Osteocyte (in vitro differentiated cells): ENCODE measurements around the gene MICB. TPM values are rescaled to one million over a fixed set of nuclear protein-coding genes. Genes with fewer than 3 reads are reported as not detected.
A peak's percentile ranks its signal among the peaks of the same experiment; 100 is the strongest.

ENCODE experiments used
- DNase-seq: peaks from one replicate; pipeline ENCODE4 v3.0.0; 2021; ENCODE audit warnings: mixed read lengths; ENCODE audit not compliant: unreplicated experiment; ENCODE audit errors: extremely low spot score
- H3K27ac Mint-ChIP-seq: one replicate; pipeline ENCODE4 v1.8.0; 2021; ENCODE audit warnings: mild to moderate bottlenecking, mixed read lengths; ENCODE audit not compliant: unreplicated experiment
- H3K27me3 Mint-ChIP-seq: one replicate; pipeline ENCODE4 v1.8.0; 2021; ENCODE audit warnings: mixed read lengths; ENCODE audit not compliant: unreplicated experiment
- H3K36me3 Mint-ChIP-seq: one replicate; pipeline ENCODE4 v1.8.0; 2021; ENCODE audit warnings: mixed read lengths; ENCODE audit not compliant: unreplicated experiment
- H3K4me1 Mint-ChIP-seq: one replicate; pipeline ENCODE4 v1.8.0; 2021; ENCODE audit warnings: mixed read lengths; ENCODE audit not compliant: unreplicated experiment
- H3K4me3 Mint-ChIP-seq: one replicate; pipeline ENCODE4 v1.8.0; 2021; ENCODE audit warnings: mild to moderate bottlenecking, moderate library complexity, mixed read lengths; ENCODE audit not compliant: unreplicated experiment
- H3K9me3 Mint-ChIP-seq: one replicate; pipeline ENCODE4 v1.8.0; 2021; ENCODE audit warnings: mixed read lengths; ENCODE audit not compliant: unreplicated experiment
- total RNA-seq: library from RNA; stranded (reverse); gene quantifications from 2 replicates; pipeline ENCODE4 v1.2.1, GENCODE V29; 2021
- TF ChIP-seq, protein P1 (sequence below): fragments of 200-600 bp; sonication (generic); IDR thresholded peaks from 2 replicates; pipeline ENCODE4 v1.5.0; 2021; ENCODE audit warnings: antibody characterized with exemption, mild to moderate bottlenecking, moderate library complexity

Gene MICB
- total RNA-seq, 1 donor from 2014 or later = 12.1 TPM

GRCh38 chr6:31558318-31558625 is 60.3 kb downstream of the MICB start:
- Mint-ChIP-seq H3K36me3 (peaks cover 36% of the 10 kb centered on the region), H3K4me1 (peaks cover 25% of the 10 kb centered on the region), H3K4me3 (no peak overlapping the region), H3K27me3 (no peaks in the 10 kb centered on the region), H3K27ac (no peak overlapping the region), H3K9me3 (no peaks in the 10 kb centered on the region)
- TF ChIP-seq, protein P1, sequence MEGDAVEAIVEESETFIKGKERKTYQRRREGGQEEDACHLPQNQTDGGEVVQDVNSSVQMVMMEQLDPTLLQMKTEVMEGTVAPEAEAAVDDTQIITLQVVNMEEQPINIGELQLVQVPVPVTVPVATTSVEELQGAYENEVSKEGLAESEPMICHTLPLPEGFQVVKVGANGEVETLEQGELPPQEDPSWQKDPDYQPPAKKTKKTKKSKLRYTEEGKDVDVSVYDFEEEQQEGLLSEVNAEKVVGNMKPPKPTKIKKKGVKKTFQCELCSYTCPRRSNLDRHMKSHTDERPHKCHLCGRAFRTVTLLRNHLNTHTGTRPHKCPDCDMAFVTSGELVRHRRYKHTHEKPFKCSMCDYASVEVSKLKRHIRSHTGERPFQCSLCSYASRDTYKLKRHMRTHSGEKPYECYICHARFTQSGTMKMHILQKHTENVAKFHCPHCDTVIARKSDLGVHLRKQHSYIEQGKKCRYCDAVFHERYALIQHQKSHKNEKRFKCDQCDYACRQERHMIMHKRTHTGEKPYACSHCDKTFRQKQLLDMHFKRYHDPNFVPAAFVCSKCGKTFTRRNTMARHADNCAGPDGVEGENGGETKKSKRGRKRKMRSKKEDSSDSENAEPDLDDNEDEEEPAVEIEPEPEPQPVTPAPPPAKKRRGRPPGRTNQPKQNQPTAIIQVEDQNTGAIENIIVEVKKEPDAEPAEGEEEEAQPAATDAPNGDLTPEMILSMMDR = no peak
- DNase-seq = no peak

- no peak for DNase-seq
- Mint-ChIP-seq H3K27me3 (no peaks in the 10 kb centered on the region), H3K4me1 (peaks cover 25% of the 10 kb centered on the region), H3K27ac (peak overlapping the region; percentile 72), H3K9me3 (no peaks in the 10 kb centered on the region), H3K4me3 (no peak overlapping the region), H3K36me3 (peaks cover 35% of the 10 kb centered on the region)
- TF ChIP-seq, protein P1 = no peak
These were observed 60.9 kb downstream of the MICB start for GRCh38 chr6:31558631-31559500.

GRCh38 chr6:31559606-31559957 is 61.6 kb downstream of the MICB start:
- Mint-ChIP-seq H3K36me3 (peaks cover 32% of the 10 kb centered on the region), H3K9me3 (no peaks in the 10 kb centered on the region), H3K4me3 (no peak overlapping the region), H3K27ac (peak overlapping the region; percentile 72), H3K4me1 (peaks cover 25% of the 10 kb centered on the region), H3K27me3 (no peaks in the 10 kb centered on the region)
- TF ChIP-seq, protein P1 = no peak
- no peak for DNase-seq

GRCh38 chr6:31559958-31560696 is 62.2 kb downstream of the MICB start:
- TF ChIP-seq, protein P1 = no peak

DNA sequence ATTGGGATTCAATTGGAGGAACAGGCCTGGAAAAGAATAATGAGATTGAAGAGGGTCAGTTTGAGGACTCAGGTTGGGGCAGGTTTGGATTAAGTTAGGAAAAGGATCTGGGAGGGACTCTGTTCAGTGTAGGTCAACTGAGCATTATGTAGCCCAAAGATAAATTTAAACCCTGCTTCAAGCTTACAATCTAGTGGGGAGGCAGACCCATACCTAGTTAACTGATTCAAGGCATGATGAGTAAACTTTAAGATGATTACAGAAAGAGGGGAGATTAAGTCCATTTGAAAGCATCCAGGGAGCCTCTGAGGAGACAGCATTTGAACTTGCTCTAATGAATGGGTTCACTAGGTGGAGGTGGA is 62.7 kb downstream of the MICB start:
- H3K27ac Mint-ChIP-seq = peak overlapping the region; percentile 48
- peaks cover 25% of the 10 kb centered on the region for H3K4me1 Mint-ChIP-seq
- peaks cover 30% of the 10 kb centered on the region for H3K36me3 Mint-ChIP-seq
- no peak for DNase-seq
- H3K9me3 Mint-ChIP-seq = no peaks in the 10 kb centered on the region
- TF ChIP-seq, protein P1 = no peak
- H3K4me3 Mint-ChIP-seq = no peak overlapping the region
- H3K27me3 Mint-ChIP-seq = no peaks in the 10 kb centered on the region

More at GRCh38 chr6:31559958-31560696, 62.2 kb downstream of the MICB start:
- Mint-ChIP-seq H3K27ac (peak overlapping the region; percentile 72), H3K27me3 (no peaks in the 10 kb centered on the region), H3K4me3 (no peak overlapping the region), H3K9me3 (no peaks in the 10 kb centered on the region), H3K36me3 (peaks cover 30% of the 10 kb centered on the region), H3K4me1 (peaks cover 25% of the 10 kb centered on the region)
- DNase-seq = no peak
